OCI-LY1 (cell line): ENCODE measurements around the gene NAGA.

Source experiments
- EZH2 ChIP-seq: fragments of 200-600 bp; sonication (generic), shearing (Covaris generic); IDR thresholded peaks from 2 replicates; pipeline ENCODE4 v1.8.0; 2017; ENCODE audit warnings: borderline replicate concordance, mixed run types, mild to moderate bottlenecking, antibody characterized with exemption, low read length, moderate library complexity, mixed read lengths
- TF ChIP-seq, protein P1 (sequence below): fragments of 200-600 bp; sonication (generic), shearing (Covaris generic); IDR thresholded peaks from 2 replicates; pipeline ENCODE4 v1.5.1; 2017; ENCODE audit warnings: mild to moderate bottlenecking, antibody characterized with exemption, low read length, moderate library complexity, mixed read lengths

DNA sequence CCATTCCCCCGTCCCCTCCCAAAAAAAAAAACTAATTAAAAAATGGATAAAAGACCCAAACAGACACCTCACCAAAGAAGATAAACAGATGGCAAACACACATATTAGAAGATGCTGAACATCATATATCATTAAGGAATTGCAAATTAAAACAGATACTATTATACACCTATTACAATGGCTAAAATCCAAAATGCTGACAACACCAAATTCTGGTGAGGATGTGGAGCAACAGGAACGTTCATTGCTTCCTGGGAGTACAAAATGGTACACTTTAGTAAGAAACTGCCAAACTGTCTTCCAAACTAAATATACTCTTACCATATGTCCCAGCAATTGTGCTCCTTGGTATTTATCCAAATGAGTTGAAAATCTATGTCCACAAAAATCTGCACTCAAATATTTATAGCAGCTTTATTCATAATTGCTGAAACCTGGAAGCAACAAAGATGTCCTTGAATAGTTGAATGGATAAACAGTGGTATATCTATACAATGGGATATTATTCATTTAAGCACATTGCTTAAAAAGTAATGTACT lies 19.9 kb downstream of the NAGA start:
- TF ChIP-seq, protein P1, sequence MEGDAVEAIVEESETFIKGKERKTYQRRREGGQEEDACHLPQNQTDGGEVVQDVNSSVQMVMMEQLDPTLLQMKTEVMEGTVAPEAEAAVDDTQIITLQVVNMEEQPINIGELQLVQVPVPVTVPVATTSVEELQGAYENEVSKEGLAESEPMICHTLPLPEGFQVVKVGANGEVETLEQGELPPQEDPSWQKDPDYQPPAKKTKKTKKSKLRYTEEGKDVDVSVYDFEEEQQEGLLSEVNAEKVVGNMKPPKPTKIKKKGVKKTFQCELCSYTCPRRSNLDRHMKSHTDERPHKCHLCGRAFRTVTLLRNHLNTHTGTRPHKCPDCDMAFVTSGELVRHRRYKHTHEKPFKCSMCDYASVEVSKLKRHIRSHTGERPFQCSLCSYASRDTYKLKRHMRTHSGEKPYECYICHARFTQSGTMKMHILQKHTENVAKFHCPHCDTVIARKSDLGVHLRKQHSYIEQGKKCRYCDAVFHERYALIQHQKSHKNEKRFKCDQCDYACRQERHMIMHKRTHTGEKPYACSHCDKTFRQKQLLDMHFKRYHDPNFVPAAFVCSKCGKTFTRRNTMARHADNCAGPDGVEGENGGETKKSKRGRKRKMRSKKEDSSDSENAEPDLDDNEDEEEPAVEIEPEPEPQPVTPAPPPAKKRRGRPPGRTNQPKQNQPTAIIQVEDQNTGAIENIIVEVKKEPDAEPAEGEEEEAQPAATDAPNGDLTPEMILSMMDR: no peak
- TF ChIP-seq EZH2: no peak
